ENCODE results near the gene ADAMTS17. TPM values are rescaled to one million over a fixed set of nuclear protein-coding genes. Genes with fewer than 3 reads are reported as not detected.

ADAMTS17 gene
- total and polyA plus RNA-seq, 5 donors from 2014 or later = 0.20 to 8.2 (median 0.67) TPM; not detected in 1

- H3K9me3 ChIP-seq (ENCODE audit: control insufficient read depth in 2 of 2, low read length in 2 of 2) = peaks cover 0 to 3% of the 10 kb centered on the region in 2 experiments
- H3K4me3 ChIP-seq (ENCODE audit: low read depth, low read length) = no peak overlapping the region
- no peaks in the 10 kb centered on the region for H3K27me3 ChIP-seq (ENCODE audit: control insufficient read depth, insufficient read depth, low read length)
- ATAC-seq (ENCODE audit: low read depth in 2 of 2) (no peak), DNase-seq (no peak)
- Mint-ChIP-seq H3K9me3 (peaks cover 0 to 2% (median 0%) of the 10 kb centered on the region in 7 donors), H3K36me3 (peaks cover 10% of the 10 kb centered on the region), H3K27me3 (no peaks in the 10 kb centered on the region), H3K4me3 (no peak overlapping the region), H3K27ac (no peak overlapping the region), H3K4me1 (peaks cover 0 to 5% (median 2%) of the 10 kb centered on the region in 4 donors)
- H3K27ac ChIP-seq (ENCODE audit: insufficient read depth, low read length, poor library complexity, severe bottlenecking) = no peak overlapping the region
- H3K36me3 ChIP-seq (ENCODE audit: control insufficient read depth, insufficient read depth, low read length) = no peaks in the 10 kb centered on the region
- no peaks in the 10 kb centered on the region for H3K4me1 ChIP-seq (ENCODE audit: control insufficient read depth, insufficient read depth, low read length, poor library complexity, severe bottlenecking)
These were observed 76.1 kb downstream of the ADAMTS17 start for GRCh38 chr15:100265641-100266035.

GRCh38 chr15:100264994-100265640, 76.7 kb downstream of the ADAMTS17 start:
- Mint-ChIP-seq H3K4me3 (no peak overlapping the region), H3K27me3 (no peaks in the 10 kb centered on the region), H3K27ac (no peak overlapping the region), H3K9me3 (peaks cover 0 to 2% (median 0%) of the 10 kb centered on the region in 7 donors), H3K4me1 (peaks cover 0 to 5% (median 2%) of the 10 kb centered on the region in 4 donors), H3K36me3 (peaks cover 10% of the 10 kb centered on the region)
- no peak for ATAC-seq (ENCODE audit: low read depth in 2 of 2)
- H3K27me3 ChIP-seq (ENCODE audit: control insufficient read depth, insufficient read depth, low read length) = no peaks in the 10 kb centered on the region
- no peak overlapping the region for H3K27ac ChIP-seq (ENCODE audit: insufficient read depth, low read length, poor library complexity, severe bottlenecking)
- H3K9me3 ChIP-seq (ENCODE audit: control insufficient read depth in 2 of 2, low read length in 2 of 2) = no peaks in the 10 kb centered on the region
- no peaks in the 10 kb centered on the region for H3K4me1 ChIP-seq (ENCODE audit: control insufficient read depth, insufficient read depth, low read length, poor library complexity, severe bottlenecking)
- DNase-seq = no peak
- no peaks in the 10 kb centered on the region for H3K36me3 ChIP-seq (ENCODE audit: control insufficient read depth, insufficient read depth, low read length)
- no peak overlapping the region for H3K4me3 ChIP-seq (ENCODE audit: low read depth, low read length)

GRCh38 chr15:100263721-100264455, 77.9 kb downstream of the ADAMTS17 start:
- DNase-seq (no peak), ATAC-seq (ENCODE audit: low read depth in 2 of 2) (no peak)
- no peak overlapping the region for H3K27ac Mint-ChIP-seq
- Histone ChIP-seq H3K4me1 (ENCODE audit: control insufficient read depth, insufficient read depth, low read length, poor library complexity, severe bottlenecking) (no peaks in the 10 kb centered on the region), H3K36me3 (ENCODE audit: control insufficient read depth, insufficient read depth, low read length) (no peaks in the 10 kb centered on the region), H3K27ac (ENCODE audit: insufficient read depth, low read length, poor library complexity, severe bottlenecking) (no peak overlapping the region), H3K4me3 (ENCODE audit: low read depth, low read length) (no peak overlapping the region), H3K9me3 (ENCODE audit: control insufficient read depth in 2 of 2, low read length in 2 of 2) (no peaks in the 10 kb centered on the region), H3K27me3 (ENCODE audit: control insufficient read depth, insufficient read depth, low read length) (no peaks in the 10 kb centered on the region)
- H3K4me1 Mint-ChIP-seq = peaks cover 0 to 5% (median 2%) of the 10 kb centered on the region in 4 donors
- H3K27me3 Mint-ChIP-seq = no peaks in the 10 kb centered on the region
- no peaks in the 10 kb centered on the region for H3K9me3 Mint-ChIP-seq
- H3K36me3 Mint-ChIP-seq = peaks cover 15% of the 10 kb centered on the region
- no peak overlapping the region for H3K4me3 Mint-ChIP-seq

- no peak for ATAC-seq (ENCODE audit: low read depth in 2 of 2)
- no peaks in the 10 kb centered on the region for H3K27me3 Mint-ChIP-seq
- Histone ChIP-seq H3K4me1 (ENCODE audit: control insufficient read depth, insufficient read depth, low read length, poor library complexity, severe bottlenecking) (no peaks in the 10 kb centered on the region), H3K4me3 (ENCODE audit: low read depth, low read length) (no peak overlapping the region), H3K27me3 (ENCODE audit: control insufficient read depth, insufficient read depth, low read length) (no peaks in the 10 kb centered on the region), H3K36me3 (ENCODE audit: control insufficient read depth, insufficient read depth, low read length) (no peaks in the 10 kb centered on the region), H3K9me3 (ENCODE audit: control insufficient read depth in 2 of 2, low read length in 2 of 2) (no peaks in the 10 kb centered on the region), H3K27ac (ENCODE audit: insufficient read depth, low read length, poor library complexity, severe bottlenecking) (no peak overlapping the region)
- DNase-seq = no peak
- H3K4me3 Mint-ChIP-seq = no peak overlapping the region
- H3K4me1 Mint-ChIP-seq = peaks cover 0 to 5% (median 2%) of the 10 kb centered on the region in 4 donors
- no peak overlapping the region for H3K27ac Mint-ChIP-seq
- peaks cover 23% of the 10 kb centered on the region for H3K36me3 Mint-ChIP-seq
- peaks cover 0 to 2% (median 0%) of the 10 kb centered on the region in 7 donors for H3K9me3 Mint-ChIP-seq
These were observed 78.7 kb downstream of the ADAMTS17 start for GRCh38 chr15:100263031-100263430.

- H3K9me3 ChIP-seq (ENCODE audit: control insufficient read depth in 2 of 2, low read length in 2 of 2) = no peaks in the 10 kb centered on the region
- peaks cover 29% of the 10 kb centered on the region for H3K36me3 Mint-ChIP-seq
- H3K4me1 Mint-ChIP-seq = peaks cover 0 to 2% (median 0%) of the 10 kb centered on the region in 4 donors
- H3K27me3 ChIP-seq (ENCODE audit: control insufficient read depth, insufficient read depth, low read length) = no peaks in the 10 kb centered on the region
- no peaks in the 10 kb centered on the region for H3K27me3 Mint-ChIP-seq
- DNase-seq (no peak), ATAC-seq (ENCODE audit: low read depth in 2 of 2) (no peak)
- no peak overlapping the region for H3K4me3 Mint-ChIP-seq
- H3K27ac ChIP-seq (ENCODE audit: insufficient read depth, low read length, poor library complexity, severe bottlenecking) = no peak overlapping the region
- H3K36me3 ChIP-seq (ENCODE audit: control insufficient read depth, insufficient read depth, low read length) = peaks cover 3% of the 10 kb centered on the region
- no peaks in the 10 kb centered on the region for H3K4me1 ChIP-seq (ENCODE audit: control insufficient read depth, insufficient read depth, low read length, poor library complexity, severe bottlenecking)
- no peak overlapping the region for H3K4me3 ChIP-seq (ENCODE audit: low read depth, low read length)
- no peak overlapping the region for H3K27ac Mint-ChIP-seq
- peaks cover 0 to 4% (median 0%) of the 10 kb centered on the region in 7 donors for H3K9me3 Mint-ChIP-seq
These were observed 80.2 kb downstream of the ADAMTS17 start for GRCh38 chr15:100261302-100262240.

- Histone ChIP-seq H3K9me3 (ENCODE audit: control insufficient read depth in 2 of 2, low read length in 2 of 2) (no peaks in the 10 kb centered on the region), H3K27me3 (ENCODE audit: control insufficient read depth, insufficient read depth, low read length) (no peaks in the 10 kb centered on the region), H3K27ac (ENCODE audit: insufficient read depth, low read length, poor library complexity, severe bottlenecking) (no peak overlapping the region), H3K4me1 (ENCODE audit: control insufficient read depth, insufficient read depth, low read length, poor library complexity, severe bottlenecking) (no peaks in the 10 kb centered on the region), H3K36me3 (ENCODE audit: control insufficient read depth, insufficient read depth, low read length) (peaks cover 3% of the 10 kb centered on the region), H3K4me3 (ENCODE audit: low read depth, low read length) (no peak overlapping the region)
- Mint-ChIP-seq H3K27me3 (no peaks in the 10 kb centered on the region), H3K36me3 (peaks cover 32% of the 10 kb centered on the region), H3K4me3 (no peak overlapping the region), H3K9me3 (peaks cover 0 to 4% (median 0%) of the 10 kb centered on the region in 7 donors), H3K4me1 (peaks cover 0 to 2% (median 0%) of the 10 kb centered on the region in 4 donors), H3K27ac (no peak overlapping the region)
- DNase-seq (no peak), ATAC-seq (ENCODE audit: low read depth in 2 of 2) (no peak)
These were observed 82.5 kb downstream of the ADAMTS17 start for GRCh38 chr15:100259266-100259665.

GRCh38 chr15:100256970-100257650, 84.7 kb downstream of the ADAMTS17 start:
- H3K9me3 ChIP-seq (ENCODE audit: control insufficient read depth in 2 of 2, low read length in 2 of 2) = no peaks in the 10 kb centered on the region
- no peaks in the 10 kb centered on the region for H3K4me1 ChIP-seq (ENCODE audit: control insufficient read depth, insufficient read depth, low read length, poor library complexity, severe bottlenecking)
- no peak overlapping the region for H3K4me3 Mint-ChIP-seq
- peaks cover 32% of the 10 kb centered on the region for H3K36me3 Mint-ChIP-seq
- no peak overlapping the region for H3K4me3 ChIP-seq (ENCODE audit: low read depth, low read length)
- DNase-seq (no peak), ATAC-seq (ENCODE audit: low read depth in 2 of 2) (no peak)
- H3K27me3 ChIP-seq (ENCODE audit: control insufficient read depth, insufficient read depth, low read length) = no peaks in the 10 kb centered on the region
- no peak overlapping the region for H3K27ac Mint-ChIP-seq
- peaks cover 3% of the 10 kb centered on the region for H3K36me3 ChIP-seq (ENCODE audit: control insufficient read depth, insufficient read depth, low read length)
- H3K27ac ChIP-seq (ENCODE audit: insufficient read depth, low read length, poor library complexity, severe bottlenecking) = no peak overlapping the region
- no peaks in the 10 kb centered on the region for H3K27me3 Mint-ChIP-seq
- peaks cover 0 to 6% (median 0%) of the 10 kb centered on the region in 7 donors for H3K9me3 Mint-ChIP-seq
- peaks cover 0 to 2% (median 0%) of the 10 kb centered on the region in 4 donors for H3K4me1 Mint-ChIP-seq

All from CD4-positive, CD25-positive, alpha-beta regulatory T cell (primary cell).